RCC 7860 (cell line): ENCODE results near the gene HOPX.
A peak's percentile ranks its signal among the peaks of the same experiment; 100 is the strongest.
"Not testable (repeated sequence)": the region's sequence is repeated elsewhere in the genome, so short reads cannot be mapped to it uniquely, and the experiment has no call there.

ENCODE experiments used
- DNase-seq: peaks from one replicate; pipeline ENCODE4 v3.0.0-alpha.2; 2015; ENCODE audit warnings: low spot score
- FAIRE-seq: peaks from 2 replicates; lab custom pipeline; 2012; peaks lifted over from hg19 to GRCh38; lab: Jason Lieb, UNC

The HOPX gene

DNA sequence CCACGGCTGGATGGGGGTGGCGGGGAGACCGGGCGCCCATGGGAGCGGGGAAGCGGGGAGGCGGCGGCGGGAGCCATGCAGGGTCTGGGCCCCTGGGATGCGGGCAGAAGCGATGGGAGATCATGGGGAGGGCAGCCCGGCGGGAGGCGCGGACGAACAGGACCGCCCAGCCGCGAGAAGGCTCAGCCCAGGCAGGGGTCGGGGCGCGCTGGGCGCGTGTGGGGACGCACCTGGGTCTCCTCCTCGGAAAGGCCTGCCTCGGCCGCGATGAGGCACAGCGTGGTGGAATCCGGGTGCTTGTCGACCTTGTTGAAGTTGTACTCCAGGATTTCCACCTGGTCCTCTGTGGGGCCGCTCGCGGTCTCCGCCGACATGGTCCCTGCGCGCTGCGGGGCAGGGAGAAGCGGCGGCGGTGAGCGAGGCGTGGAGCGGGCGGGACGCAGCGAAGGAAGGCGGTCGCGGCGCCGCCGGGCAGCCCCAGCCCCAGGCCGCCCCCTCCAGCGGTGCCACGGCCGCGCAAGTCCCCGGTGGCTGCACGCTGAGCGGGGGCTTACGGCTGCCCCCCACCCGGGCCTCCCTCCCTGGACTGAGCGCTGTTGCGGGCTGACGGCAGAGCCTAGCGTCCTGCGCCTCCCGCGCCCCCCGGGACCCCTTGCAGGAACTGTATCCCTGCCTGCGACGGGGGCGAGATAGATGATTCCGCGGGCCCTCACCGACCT lies 25.3 kb downstream of the HOPX start:
- no peak for FAIRE-seq
- no peak for DNase-seq

- FAIRE-seq (no peak), DNase-seq (no peak)
Measured at GRCh38 chr4:56655209-56655626, 25.9 kb downstream of the HOPX start.

- DNase-seq (no peak), FAIRE-seq (no peak)
Measured at GRCh38 chr4:56654238-56654632, 26.9 kb downstream of the HOPX start.

DNA sequence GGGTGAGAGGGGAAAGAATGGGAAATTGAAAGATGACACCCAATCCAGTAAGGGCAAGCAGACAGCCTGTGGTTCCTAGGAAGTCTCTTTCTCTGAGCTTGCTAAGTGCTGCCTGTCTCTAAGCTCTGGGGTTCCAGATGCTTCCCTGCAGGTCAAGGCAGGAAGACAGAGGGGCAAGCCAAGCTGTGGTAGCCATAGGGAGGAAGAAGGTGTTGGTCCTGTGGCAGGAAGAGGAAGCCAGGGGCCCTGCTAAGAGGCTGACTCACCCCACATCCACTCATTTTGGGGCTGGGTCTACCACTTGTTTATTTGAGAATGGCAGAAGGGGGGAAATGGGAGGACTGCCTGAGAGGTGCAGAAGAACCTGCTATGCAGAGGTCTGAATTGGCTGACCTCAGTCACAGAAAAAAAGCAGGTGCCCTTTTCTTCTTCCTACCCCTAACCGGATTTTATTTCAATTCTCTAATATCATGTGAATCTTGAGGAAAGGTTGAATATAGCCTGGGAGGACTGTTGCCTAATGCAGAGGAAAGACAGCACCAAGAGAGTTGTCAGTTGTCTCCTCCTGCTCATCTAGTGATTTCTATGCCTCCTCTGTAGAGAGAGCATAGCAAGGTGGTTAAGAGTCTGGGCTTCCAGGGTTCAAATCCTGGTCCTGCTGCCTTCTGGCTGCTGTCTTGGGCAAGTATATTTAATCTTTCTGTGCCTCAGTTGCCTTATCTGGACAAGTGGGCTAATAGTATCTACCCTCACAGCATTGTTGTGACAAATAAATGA lies 27.4 kb downstream of the HOPX start:
- DNase-seq (no peak), FAIRE-seq (no peak)

- DNase-seq = no peak
- FAIRE-seq = no peak
Measured at GRCh38 chr4:56652196-56652595, 28.9 kb downstream of the HOPX start.

- DNase-seq (no peak), FAIRE-seq (no peak)
Measured at GRCh38 chr4:56651056-56651350, 30.1 kb downstream of the HOPX start.

GRCh38 chr4:56650262-56651055 lies 30.6 kb downstream of the HOPX start:
- FAIRE-seq (no peak), DNase-seq (no peak)

- no peak for DNase-seq
- no peak for FAIRE-seq
Measured at GRCh38 chr4:56649445-56650261, 31.4 kb downstream of the HOPX start.

- FAIRE-seq (no peak), DNase-seq (no peak)
Measured at GRCh38 chr4:56648824-56649151, 32.3 kb downstream of the HOPX start.

- DNase-seq (no peak), FAIRE-seq (no peak)
Measured at GRCh38 chr4:56648021-56648823, 32.9 kb downstream of the HOPX start.

DNA sequence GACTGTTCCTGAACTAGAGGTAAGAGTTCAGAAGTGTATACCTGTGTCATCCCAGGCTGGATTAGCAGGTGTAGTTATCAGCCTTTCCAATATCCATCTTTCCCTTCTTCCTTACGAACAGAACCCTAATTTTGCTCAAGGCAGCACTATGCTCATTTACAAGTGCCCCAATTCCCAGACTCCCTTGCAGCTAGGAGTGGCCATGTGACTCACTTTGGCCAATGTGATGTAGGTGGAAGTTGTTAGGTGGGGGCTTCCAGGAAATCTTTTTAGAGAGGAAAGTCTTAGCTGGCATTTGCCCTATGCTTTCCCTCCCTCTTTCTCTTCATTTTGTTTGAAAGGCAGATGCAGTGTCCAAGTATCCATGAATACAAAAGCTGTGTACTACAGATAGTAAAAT lies 34.8 kb downstream of the HOPX start:
- DNase-seq (no peak), FAIRE-seq (no peak)

- no peak for DNase-seq
- no peak for FAIRE-seq
Measured at GRCh38 chr4:56643596-56643995, 37.5 kb downstream of the HOPX start.

- DNase-seq (peak; percentile 96), FAIRE-seq (peak; percentile 98)
Measured at GRCh38 chr4:56641494-56642051, 39.5 kb downstream of the HOPX start.

DNA sequence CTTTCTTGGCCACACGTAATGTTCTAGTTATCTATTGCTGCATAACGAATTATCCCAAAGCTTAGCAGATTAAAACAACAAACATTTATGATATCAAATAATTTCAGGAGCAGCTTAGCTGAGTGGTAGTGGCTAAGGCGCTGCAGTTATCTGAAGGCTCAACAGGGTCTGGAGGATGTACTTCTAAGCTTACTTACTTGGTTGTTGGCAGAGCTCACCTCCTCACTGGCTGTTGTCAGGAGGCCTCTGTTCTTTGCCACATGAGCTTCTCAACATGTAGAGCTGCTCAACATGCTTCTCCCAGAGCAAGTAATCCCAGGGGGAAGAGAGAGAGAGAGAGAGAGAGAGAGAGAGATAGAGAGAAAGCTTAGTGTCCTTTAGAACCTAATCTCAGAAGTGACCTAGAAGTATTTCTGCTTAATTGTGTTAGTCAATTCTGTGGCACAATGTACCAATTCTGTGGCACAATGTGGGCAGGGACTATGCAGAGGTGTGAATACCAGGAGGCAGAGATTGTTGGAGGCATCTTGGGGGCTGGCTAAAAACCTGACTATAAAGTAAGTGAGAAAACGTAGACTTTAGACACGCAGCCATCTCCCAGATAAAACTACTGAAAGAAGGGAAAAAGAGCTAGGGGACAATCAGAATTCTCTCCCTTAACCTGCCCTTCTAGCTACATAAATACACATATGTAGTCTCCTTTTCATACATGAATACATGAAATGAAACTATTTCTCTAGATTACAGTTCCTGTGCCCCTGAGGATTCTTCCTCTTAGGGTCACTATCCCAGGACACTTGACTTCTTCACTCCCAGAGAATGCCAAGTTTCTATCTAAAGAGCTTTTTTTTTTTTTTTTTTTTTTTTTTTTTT lies 40.2 kb downstream of the HOPX start:
- DNase-seq (no peak), FAIRE-seq (no peak)

DNA sequence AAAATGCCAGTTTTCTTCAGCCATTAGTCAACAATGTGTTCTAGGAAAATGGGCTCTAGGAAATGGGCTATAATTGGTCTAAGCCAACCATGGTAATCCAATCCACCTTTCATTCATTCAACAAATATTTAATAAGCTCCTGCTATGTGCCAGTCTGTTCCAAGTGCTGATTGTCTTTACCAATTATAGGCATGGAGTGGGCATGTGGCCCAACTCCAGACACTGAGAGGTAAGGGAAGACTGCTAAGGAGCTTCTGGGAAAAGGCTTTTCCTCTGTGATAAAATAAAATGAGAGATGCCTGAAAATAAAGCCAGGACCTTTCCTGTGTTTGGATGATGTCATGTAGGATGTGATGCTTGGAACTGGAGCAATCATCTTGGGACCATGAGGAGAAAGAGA lies 43.3 kb downstream of the HOPX start:
- no peak for FAIRE-seq
- no peak for DNase-seq

DNA sequence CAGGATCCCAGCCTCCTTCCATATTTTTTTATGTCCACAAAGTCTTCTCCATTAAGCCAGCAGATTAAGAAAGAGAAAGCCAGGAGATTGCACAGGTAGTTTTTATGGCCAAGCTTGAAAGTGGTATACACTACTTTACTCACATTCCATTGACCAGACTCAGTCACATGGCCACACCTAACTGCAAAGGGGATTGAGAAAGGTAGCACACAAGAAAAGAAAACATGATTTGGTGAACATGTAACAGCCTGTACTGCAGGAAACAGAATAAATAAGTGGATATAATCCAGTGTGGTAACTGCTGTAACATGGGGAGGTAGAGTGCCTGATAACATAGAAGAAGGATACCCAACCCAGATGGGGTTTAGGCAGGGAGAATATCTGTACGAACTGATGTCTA lies 43.9 kb downstream of the HOPX start:
- FAIRE-seq = no peak

GRCh38 chr4:56634954-56635353 lies 46.1 kb downstream of the HOPX start:
- DNase-seq, FAIRE-seq: not testable (repeated sequence)

More for the DNA sequence above, 43.9 kb downstream of the HOPX start:
- no peak for DNase-seq

DNA sequence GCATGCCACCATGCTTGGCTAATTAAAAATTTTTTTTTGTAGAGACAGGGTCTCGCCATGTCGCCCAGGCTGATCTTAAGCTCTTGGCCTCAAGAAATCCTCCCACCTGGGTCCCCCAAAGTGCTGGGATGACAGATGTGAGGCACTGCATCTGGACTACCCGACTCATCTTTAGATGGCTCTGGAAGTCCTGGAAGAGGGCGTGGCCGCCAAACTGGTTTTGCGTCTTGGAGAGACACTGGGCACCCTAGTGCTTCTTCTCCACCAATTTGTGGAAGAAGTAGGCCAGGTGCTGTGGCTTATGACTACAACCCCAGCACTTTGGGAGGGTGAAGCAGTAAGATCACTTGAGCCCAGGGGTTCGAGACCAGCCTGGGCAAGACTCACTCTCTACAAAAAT lies 47.6 kb downstream of the HOPX start:
- DNase-seq = no peak
- no peak for FAIRE-seq
